ENCODE data around the gene PLEKHS1. TPM values are rescaled to one million over a fixed set of nuclear protein-coding genes. Genes with fewer than 3 reads are reported as not detected.

The PLEKHS1 gene
- total RNA-seq, 1 experiment from 2014 or later = 13.8 TPM

DNA sequence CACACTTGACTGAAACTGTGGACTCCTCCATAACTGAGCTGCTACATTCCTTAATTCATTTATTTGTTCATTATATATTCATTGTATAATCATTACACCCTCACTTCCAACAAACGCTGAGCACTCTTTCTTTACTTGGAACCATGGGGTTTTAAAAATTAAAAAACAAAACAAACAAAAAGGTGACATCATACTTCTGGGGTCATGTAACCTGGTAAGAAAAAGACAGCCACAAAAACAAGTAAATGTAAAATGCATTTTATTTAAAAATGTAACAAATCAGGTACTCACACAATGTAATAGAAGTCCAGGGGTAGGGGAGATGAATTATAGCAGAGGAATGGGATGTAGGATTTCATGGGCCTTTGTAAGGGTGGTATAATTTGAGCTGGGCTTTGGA lies 25.1 kb downstream of the PLEKHS1 start:
- intact Hi-C loops (cut with micrococcal nuclease; ENCODE audit: unreplicated experiment) = no loop called here
- H3K9me3 Mint-ChIP-seq (ENCODE audit: low read depth, unreplicated experiment) = no peaks in the 10 kb centered on the region
- DNase-seq = no peak
- no peaks in the 10 kb centered on the region for H3K27me3 Mint-ChIP-seq (ENCODE audit: unreplicated experiment)
- no peaks in the 10 kb centered on the region for H3K36me3 Mint-ChIP-seq (ENCODE audit: insufficient read depth, unreplicated experiment)
- H3K4me3 Mint-ChIP-seq (ENCODE audit: low read depth, unreplicated experiment) = no peak overlapping the region
- CTCF ChIA-PET = no interaction called here
- TF ChIP-seq CTCF (IDR thresholded peaks at IDR 0.05; ENCODE audit: unreplicated experiment) = no peak
- no peaks in the 10 kb centered on the region for H3K4me1 Mint-ChIP-seq (ENCODE audit: low read depth, unreplicated experiment)
- no peak overlapping the region for H3K27ac Mint-ChIP-seq (ENCODE audit: unreplicated experiment)
- BruUV-seq (replicated peaks) = no TSS peak

DNA sequence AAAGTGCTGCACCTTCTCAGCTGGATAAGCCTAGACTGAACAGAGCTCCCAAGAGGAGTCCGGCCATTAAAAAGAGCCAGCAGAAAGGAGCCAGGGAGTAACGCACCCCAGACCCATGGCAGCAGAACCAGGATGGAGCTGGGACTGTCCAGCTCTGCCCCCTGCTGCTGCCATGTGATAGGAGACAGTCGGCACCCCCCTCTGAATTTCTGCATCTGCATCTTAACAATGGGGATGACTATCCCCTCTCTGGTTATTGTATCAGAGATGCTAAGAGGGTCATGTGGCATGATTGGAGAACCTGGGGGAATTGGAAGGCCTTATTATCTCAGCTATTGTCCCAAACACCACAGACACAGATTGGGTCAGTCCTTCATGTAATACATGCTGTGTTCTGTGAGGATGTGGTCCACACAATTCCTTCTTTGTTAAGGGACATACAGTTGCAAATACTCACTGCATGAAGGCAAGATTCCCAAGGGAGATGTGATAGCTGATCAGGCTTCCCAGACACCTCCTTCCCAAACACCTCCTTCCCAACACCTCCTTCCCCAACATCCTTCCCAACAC lies 29.3 kb downstream of the PLEKHS1 start:
- no peak for TF ChIP-seq CTCF (IDR thresholded peaks at IDR 0.05; ENCODE audit: unreplicated experiment)
- no TSS peak for BruUV-seq (replicated peaks)
- DNase-seq = no peak
- Mint-ChIP-seq H3K4me1 (ENCODE audit: low read depth, unreplicated experiment) (no peaks in the 10 kb centered on the region), H3K4me3 (ENCODE audit: low read depth, unreplicated experiment) (no peak overlapping the region), H3K27ac (ENCODE audit: unreplicated experiment) (no peak overlapping the region), H3K9me3 (ENCODE audit: low read depth, unreplicated experiment) (no peaks in the 10 kb centered on the region), H3K27me3 (ENCODE audit: unreplicated experiment) (no peaks in the 10 kb centered on the region), H3K36me3 (ENCODE audit: insufficient read depth, unreplicated experiment) (no peaks in the 10 kb centered on the region)
- intact Hi-C loops (cut with micrococcal nuclease; ENCODE audit: unreplicated experiment) = no loop called here
- CTCF ChIA-PET = no interaction called here

DNA sequence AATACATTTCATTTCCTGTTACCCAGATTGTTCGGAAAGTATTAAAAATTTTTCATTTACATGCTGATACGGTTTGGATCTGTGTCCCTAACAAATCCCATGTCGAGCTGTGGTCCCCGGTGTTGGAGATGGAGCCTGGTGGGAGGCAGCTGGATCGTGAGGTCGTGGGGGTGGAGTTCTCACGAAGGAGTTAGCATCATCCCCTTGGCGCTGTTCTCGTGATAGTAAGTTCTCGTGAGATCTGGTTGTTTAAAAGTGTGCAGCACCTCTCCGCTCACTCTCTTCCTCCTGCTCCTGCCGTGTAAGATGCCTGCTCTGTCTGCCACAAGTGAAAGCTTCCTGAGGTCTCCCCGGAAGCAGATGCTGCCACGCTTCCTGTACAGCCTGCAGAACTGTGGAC lies 30.9 kb downstream of the PLEKHS1 start:
- no peak for DNase-seq
- H3K9me3 Mint-ChIP-seq (ENCODE audit: low read depth, unreplicated experiment) = no peaks in the 10 kb centered on the region
- CTCF ChIA-PET = no interaction called here
- no peaks in the 10 kb centered on the region for H3K4me1 Mint-ChIP-seq (ENCODE audit: low read depth, unreplicated experiment)
- no peak overlapping the region for H3K4me3 Mint-ChIP-seq (ENCODE audit: low read depth, unreplicated experiment)
- H3K36me3 Mint-ChIP-seq (ENCODE audit: insufficient read depth, unreplicated experiment) = no peaks in the 10 kb centered on the region
- intact Hi-C loops (cut with micrococcal nuclease; ENCODE audit: unreplicated experiment) = no loop called here
- BruUV-seq (replicated peaks) = no TSS peak
- no peak overlapping the region for H3K27ac Mint-ChIP-seq (ENCODE audit: unreplicated experiment)
- no peak for TF ChIP-seq CTCF (IDR thresholded peaks at IDR 0.05; ENCODE audit: unreplicated experiment)
- H3K27me3 Mint-ChIP-seq (ENCODE audit: unreplicated experiment) = no peaks in the 10 kb centered on the region

- Mint-ChIP-seq H3K36me3 (ENCODE audit: insufficient read depth, unreplicated experiment) (no peaks in the 10 kb centered on the region), H3K4me1 (ENCODE audit: low read depth, unreplicated experiment) (peaks cover under 1% of the 10 kb centered on the region), H3K4me3 (ENCODE audit: low read depth, unreplicated experiment) (no peak overlapping the region), H3K27ac (ENCODE audit: unreplicated experiment) (no peak overlapping the region), H3K9me3 (ENCODE audit: low read depth, unreplicated experiment) (no peaks in the 10 kb centered on the region), H3K27me3 (ENCODE audit: unreplicated experiment) (no peaks in the 10 kb centered on the region)
- CTCF ChIA-PET = no interaction called here
- intact Hi-C loops (cut with micrococcal nuclease; ENCODE audit: unreplicated experiment) = no loop called here
- no TSS peak for BruUV-seq (replicated peaks)
- no peak for DNase-seq
- no peak for TF ChIP-seq CTCF (IDR thresholded peaks at IDR 0.05; ENCODE audit: unreplicated experiment)
Measured at GRCh38 chr10:113782986-113783704, 31.7 kb downstream of the PLEKHS1 start.
